ENCODE data around the gene SFTPA1. TPM values are rescaled to one million over a fixed set of nuclear protein-coding genes. Genes with fewer than 3 reads are reported as not detected.
"Not testable (repeated sequence)": the region's sequence is repeated elsewhere in the genome, so short reads cannot be mapped to it uniquely, and the experiment has no call there.

SFTPA1 gene
- total RNA-seq, 1 experiment from 2014 or later = not detected

DNA sequence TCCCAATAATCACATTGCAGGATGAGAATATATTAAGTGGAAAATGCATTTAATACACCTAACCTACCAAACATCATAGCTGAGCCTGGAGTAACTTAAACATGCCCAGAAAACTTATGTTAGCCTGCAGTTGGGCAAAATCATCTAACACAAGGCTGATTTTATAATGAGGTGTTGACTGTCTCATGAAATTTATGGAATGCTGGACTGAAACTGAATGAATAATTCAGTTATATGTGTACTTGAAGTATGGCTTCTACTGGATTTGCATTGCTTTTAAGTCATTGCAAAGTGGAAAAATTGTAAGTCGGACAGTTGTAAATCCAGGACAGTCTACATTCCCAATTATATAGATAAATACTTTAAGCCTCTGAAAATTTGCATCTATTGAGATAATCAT lies 5.4 kb downstream of the SFTPA1 start:
- CTCF ChIA-PET = interaction anchor here (0.6 to 1.1 kb wide), 2 partner anchors 12 to 415 kb away, joined by 3 to 4 read pairs; no protein-coding TSS in a partner anchor
- H3K27ac Mint-ChIP-seq (ENCODE audit: unreplicated experiment) = no peak overlapping the region
- H3K27me3 Mint-ChIP-seq (ENCODE audit: unreplicated experiment) = peaks cover 88% of the 10 kb centered on the region
- DNase-seq = no peak
- H3K36me3 Mint-ChIP-seq (ENCODE audit: insufficient read depth, unreplicated experiment) = no peaks in the 10 kb centered on the region
- intact Hi-C loops (cut with micrococcal nuclease; ENCODE audit: unreplicated experiment) = no loop called here
- no peaks in the 10 kb centered on the region for H3K9me3 Mint-ChIP-seq (ENCODE audit: low read depth, unreplicated experiment)
- no peak overlapping the region for H3K4me3 Mint-ChIP-seq (ENCODE audit: low read depth, unreplicated experiment)
- TF ChIP-seq, protein P1, sequence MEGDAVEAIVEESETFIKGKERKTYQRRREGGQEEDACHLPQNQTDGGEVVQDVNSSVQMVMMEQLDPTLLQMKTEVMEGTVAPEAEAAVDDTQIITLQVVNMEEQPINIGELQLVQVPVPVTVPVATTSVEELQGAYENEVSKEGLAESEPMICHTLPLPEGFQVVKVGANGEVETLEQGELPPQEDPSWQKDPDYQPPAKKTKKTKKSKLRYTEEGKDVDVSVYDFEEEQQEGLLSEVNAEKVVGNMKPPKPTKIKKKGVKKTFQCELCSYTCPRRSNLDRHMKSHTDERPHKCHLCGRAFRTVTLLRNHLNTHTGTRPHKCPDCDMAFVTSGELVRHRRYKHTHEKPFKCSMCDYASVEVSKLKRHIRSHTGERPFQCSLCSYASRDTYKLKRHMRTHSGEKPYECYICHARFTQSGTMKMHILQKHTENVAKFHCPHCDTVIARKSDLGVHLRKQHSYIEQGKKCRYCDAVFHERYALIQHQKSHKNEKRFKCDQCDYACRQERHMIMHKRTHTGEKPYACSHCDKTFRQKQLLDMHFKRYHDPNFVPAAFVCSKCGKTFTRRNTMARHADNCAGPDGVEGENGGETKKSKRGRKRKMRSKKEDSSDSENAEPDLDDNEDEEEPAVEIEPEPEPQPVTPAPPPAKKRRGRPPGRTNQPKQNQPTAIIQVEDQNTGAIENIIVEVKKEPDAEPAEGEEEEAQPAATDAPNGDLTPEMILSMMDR (IDR thresholded peaks at IDR 0.05; ENCODE audit: unreplicated experiment) = no peak
- no TSS peak for BruUV-seq (replicated peaks)
- no peaks in the 10 kb centered on the region for H3K4me1 Mint-ChIP-seq (ENCODE audit: low read depth, unreplicated experiment)

DNA sequence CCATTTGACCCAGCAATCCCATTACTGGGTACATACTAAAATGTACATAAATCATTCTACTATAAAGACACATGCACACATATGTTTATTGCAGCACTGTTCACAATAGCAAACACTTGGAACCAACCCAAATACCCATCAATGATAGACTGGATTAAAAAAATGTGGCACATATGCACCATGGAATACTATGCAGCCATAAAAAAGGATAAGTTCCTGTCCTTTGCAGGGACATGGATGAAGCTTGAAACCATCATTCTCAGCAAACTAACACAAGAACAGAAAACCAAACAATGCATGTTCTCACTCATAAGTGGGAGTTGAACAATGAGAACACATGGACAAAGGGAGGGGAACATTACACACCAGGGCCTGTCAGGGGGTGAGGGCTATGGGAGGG lies 12.9 kb downstream of the SFTPA1 start:
- H3K9me3 Mint-ChIP-seq (ENCODE audit: low read depth, unreplicated experiment); BruUV-seq (replicated peaks); H3K27ac Mint-ChIP-seq (ENCODE audit: unreplicated experiment); H3K4me1 Mint-ChIP-seq (ENCODE audit: low read depth, unreplicated experiment); intact Hi-C loops (cut with micrococcal nuclease; ENCODE audit: unreplicated experiment); H3K4me3 Mint-ChIP-seq (ENCODE audit: low read depth, unreplicated experiment); H3K36me3 Mint-ChIP-seq (ENCODE audit: insufficient read depth, unreplicated experiment); DNase-seq; CTCF ChIA-PET: not testable (repeated sequence)
- H3K27me3 Mint-ChIP-seq (ENCODE audit: unreplicated experiment) = peaks cover 41% of the 10 kb centered on the region

DNA sequence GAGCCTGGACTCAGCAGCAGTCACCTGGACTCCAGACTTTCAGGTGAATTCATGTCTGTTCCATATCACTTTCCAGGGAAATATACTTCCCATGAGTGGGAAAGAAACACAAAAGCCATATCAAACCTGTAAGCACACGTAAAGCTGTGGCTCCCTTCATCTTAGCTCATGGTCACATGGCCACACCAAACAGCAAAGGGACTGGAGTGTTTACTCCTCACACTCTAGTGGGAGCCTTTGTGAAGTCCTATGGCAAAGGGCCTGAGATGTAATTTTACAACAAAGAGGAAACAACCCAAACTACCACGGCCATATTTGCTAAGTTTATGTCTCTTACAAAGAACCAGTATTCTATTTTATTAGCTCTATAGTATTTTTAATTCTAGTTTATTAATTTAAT lies 16.3 kb downstream of the SFTPA1 start:
- H3K27me3 Mint-ChIP-seq (ENCODE audit: unreplicated experiment) = peaks cover 44% of the 10 kb centered on the region

GRCh38 chr10:79628083-79628482 lies 17.3 kb downstream of the SFTPA1 start:
- Mint-ChIP-seq H3K36me3 (ENCODE audit: insufficient read depth, unreplicated experiment) (no peaks in the 10 kb centered on the region), H3K9me3 (ENCODE audit: low read depth, unreplicated experiment) (peaks cover 2% of the 10 kb centered on the region), H3K4me3 (ENCODE audit: low read depth, unreplicated experiment) (no peak overlapping the region), H3K4me1 (ENCODE audit: low read depth, unreplicated experiment) (no peaks in the 10 kb centered on the region), H3K27me3 (ENCODE audit: unreplicated experiment) (peaks cover 33% of the 10 kb centered on the region), H3K27ac (ENCODE audit: unreplicated experiment) (no peak overlapping the region)
- CTCF ChIA-PET = interaction anchor here (1.2 kb wide), 1 partner anchor 12 kb away, joined by 4 read pairs; no protein-coding TSS in a partner anchor
- BruUV-seq (replicated peaks) = no TSS peak
- intact Hi-C loops (cut with micrococcal nuclease; ENCODE audit: unreplicated experiment) = no loop called here
- TF ChIP-seq, protein P1 (IDR thresholded peaks at IDR 0.05; ENCODE audit: unreplicated experiment) = no peak
- DNase-seq = no peak

More for the DNA sequence above, 16.3 kb downstream of the SFTPA1 start:
- CTCF ChIA-PET = interaction anchor here (0.6 kb wide), 1 partner anchor 87 kb away, joined by 5 read pairs; no protein-coding TSS in a partner anchor
- intact Hi-C loops (cut with micrococcal nuclease; ENCODE audit: unreplicated experiment) = no loop called here
- no peak overlapping the region for H3K4me3 Mint-ChIP-seq (ENCODE audit: low read depth, unreplicated experiment)
- H3K9me3 Mint-ChIP-seq (ENCODE audit: low read depth, unreplicated experiment) = peaks cover 2% of the 10 kb centered on the region
- no peaks in the 10 kb centered on the region for H3K4me1 Mint-ChIP-seq (ENCODE audit: low read depth, unreplicated experiment)
- BruUV-seq (replicated peaks) = no TSS peak
- TF ChIP-seq, protein P1 (IDR thresholded peaks at IDR 0.05; ENCODE audit: unreplicated experiment) = no peak
- no peaks in the 10 kb centered on the region for H3K36me3 Mint-ChIP-seq (ENCODE audit: insufficient read depth, unreplicated experiment)
- H3K27ac Mint-ChIP-seq (ENCODE audit: unreplicated experiment) = no peak overlapping the region
- DNase-seq = no peak
